Measurements from ENCODE around the gene ADAMTS13. TPM values are rescaled to one million over a fixed set of nuclear protein-coding genes. Genes with fewer than 3 reads are reported as not detected.
"Not testable (repeated sequence)": the region's sequence is repeated elsewhere in the genome, so short reads cannot be mapped to it uniquely, and the experiment has no call there.

Gene ADAMTS13
- total RNA-seq, 1 donor from 2014 or later: 1.2 TPM

DNA sequence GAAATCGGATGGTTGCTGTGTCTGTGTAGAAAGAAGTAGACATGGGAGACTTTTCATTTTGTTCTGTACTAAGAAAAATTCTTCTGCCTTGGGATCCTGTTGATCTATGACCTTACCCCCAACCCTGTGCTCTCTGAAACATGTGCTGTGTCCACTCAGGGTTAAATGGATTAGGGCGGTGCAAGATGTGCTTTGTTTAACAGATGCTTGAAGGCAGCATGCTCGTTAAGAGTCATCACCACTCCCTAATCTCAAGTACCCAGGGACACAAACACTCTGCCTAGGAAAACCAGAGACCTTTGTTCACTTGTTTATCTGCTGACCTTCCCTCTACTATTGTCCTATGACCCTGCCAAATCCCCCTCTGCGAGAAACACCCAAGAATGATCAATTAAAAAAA, 30.7 kb upstream of the ADAMTS13 start:
- DNase-seq (ENCODE audit: low read depth): not testable (repeated sequence)

DNA sequence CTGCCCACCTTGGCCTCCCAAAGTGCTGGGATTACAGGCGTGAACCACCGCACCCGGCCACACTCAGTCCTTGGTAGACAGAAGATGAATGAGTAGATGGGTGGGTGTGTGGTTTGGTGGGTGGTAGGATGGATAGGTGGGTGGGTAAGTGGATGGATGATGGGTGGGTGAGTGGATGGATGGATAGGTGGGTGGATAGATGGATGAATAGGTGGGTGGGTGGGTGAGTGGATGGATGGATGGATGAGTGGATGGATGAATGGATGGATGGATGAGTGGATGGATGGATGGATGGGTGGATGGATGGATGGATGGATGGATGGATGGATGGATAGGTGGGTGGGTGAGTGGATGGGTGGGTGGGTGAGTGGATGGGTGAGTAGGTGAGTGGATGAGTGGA, 29.9 kb upstream of the ADAMTS13 start:
- DNase-seq (ENCODE audit: low read depth): not testable (repeated sequence)

DNA sequence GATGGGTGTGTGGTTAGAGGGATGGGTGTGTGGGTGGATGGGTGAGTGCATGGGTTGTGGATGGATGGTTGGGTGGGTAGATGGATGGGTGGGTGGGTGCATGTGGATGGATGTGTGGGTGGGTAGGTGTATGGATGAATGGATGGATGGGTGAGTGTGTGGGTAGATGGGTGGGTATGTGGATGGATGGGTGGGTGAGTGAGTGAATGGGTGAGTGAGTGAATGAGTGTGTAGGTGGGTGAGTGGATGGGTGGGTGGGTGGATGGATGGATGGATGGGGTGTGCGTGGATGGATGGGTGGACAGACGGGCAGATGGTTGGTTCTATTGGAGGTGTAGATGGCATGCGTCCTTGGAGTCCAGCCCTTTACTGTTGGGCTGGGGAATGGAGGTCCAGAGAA, 28.8 kb upstream of the ADAMTS13 start:
- DNase-seq (ENCODE audit: low read depth): no peak

DNA sequence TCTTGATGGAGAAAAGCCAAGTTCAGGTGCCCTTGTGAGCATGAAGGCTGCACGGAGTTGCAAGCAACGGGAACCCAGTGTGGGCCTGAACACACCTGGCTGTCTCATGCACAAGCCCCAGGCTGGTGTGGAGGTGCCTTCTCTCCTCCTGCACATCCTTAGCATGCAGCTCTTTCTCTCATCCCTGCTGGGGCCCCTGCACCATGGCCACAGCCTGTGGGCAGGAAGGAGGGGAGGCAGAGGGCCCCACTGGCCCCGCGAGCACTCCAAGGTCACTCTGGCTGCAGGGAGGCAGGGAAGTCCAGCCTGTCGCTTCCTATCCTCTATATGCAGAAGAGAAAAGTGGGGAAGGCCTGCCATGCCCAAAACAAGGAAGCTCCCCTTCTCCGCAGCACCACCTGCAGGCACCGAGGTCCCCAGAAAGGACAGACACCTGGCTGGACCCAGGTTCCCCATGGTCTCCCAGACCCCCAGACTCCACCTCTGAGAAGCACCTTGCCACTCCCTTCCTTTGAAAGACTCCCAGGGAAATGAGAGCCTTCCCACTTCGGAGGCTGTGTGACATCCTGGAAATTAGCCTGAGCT, 27.4 kb upstream of the ADAMTS13 start:
- no peak for DNase-seq (ENCODE audit: low read depth)

DNA sequence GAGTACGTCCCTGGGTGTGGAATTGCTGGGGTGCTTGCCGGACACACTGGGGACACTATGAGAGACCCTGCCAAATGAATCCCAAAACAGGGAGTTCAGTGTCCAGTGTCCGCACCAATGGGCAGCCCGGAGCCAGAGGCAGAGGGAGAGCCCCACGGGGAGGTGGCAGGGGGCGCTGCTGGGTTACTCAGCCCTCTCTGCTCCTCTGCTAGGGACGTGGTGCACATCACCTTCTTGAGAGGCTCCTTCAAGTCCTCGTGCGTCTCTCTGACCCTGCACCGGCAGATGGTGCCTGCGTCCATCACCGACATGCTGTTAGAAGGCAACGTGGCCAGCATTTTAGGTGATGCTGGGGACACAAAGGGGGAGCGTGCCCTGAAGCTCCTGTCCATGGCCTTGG, 25.2 kb upstream of the ADAMTS13 start:
- peak; percentile 15 for DNase-seq (ENCODE audit: low read depth)

DNA sequence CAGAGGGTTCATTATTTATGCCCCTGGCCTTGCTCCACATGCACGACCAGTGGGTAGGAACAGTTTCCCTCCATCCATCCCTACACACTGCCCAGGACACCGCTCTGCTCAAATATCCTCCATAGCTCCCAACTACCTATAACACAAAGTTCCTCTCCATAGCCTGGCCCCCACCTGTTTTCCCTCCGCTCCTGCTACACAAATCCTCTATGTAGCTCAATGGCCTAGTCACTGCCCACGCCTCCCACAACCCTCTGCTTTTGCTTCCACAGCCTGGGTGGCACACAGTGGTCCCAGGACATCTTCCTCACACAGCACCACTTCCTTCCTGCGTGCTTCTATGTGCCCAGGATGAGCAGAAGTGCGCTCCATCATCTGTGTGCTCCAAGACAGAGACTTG, 24.8 kb upstream of the ADAMTS13 start:
- no peak for DNase-seq (ENCODE audit: low read depth)

DNA sequence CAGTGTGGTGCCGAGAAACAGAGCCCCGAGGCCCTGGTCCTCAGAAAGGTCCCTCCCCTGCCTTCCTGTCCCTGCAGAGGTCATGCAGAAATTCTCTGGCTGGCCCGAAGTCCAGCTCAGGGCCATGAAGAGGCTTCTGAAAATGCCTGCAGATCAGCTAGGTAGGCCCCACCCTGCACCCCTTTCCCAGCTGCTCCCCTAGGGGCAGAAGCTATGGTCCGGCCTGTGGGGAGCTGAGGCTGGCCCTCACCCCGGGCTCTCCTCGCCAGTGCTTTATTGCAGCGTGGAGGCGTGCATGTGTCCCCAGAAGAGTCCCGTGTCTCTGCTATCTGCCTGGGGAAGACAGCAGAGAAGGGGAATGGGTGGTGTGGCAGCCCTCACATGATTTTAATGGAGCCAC, 24.3 kb upstream of the ADAMTS13 start:
- no peak for DNase-seq (ENCODE audit: low read depth)

DNA sequence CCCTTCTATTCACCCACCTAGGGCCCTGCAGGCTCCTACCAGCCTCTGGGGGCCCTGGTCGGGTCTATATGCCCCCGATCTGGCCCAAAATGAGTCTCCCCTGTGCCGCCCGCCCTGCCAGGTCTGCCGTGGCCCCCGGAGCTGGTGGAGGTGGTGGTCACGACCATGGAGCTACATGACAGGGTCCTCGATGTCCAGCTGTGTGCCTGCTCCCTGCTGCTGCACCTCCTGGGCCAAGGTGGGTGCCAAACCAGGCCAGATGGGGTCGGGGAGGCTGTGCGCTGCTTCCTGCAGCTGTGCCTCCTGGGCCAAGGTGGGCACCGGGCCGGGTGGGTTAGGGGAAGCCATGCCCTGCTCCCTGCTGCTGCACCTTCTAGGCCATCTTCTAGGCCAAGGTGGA, 21.9 kb upstream of the ADAMTS13 start:
- no peak for DNase-seq (ENCODE audit: low read depth)

DNA sequence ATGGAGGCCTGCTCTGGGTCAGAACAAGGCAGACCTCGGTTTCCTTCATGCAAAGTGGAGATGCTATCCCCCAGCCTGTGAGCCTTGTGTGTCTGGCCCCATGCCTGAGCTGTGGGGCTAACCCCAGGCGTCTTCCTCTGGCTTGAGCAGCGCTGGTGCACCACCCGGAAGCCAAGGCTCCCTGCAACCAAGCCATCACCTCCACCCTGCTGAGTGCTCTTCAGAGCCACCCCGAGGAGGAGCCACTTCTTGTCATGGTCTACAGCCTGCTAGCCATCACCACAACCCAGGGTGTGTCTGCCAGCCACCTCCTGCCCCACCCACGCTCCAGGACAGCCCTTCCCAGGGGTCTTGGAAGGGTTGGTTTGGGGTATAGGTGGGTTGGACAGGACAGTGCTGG, 20.6 kb upstream of the ADAMTS13 start:
- no peak for DNase-seq (ENCODE audit: low read depth)

DNA sequence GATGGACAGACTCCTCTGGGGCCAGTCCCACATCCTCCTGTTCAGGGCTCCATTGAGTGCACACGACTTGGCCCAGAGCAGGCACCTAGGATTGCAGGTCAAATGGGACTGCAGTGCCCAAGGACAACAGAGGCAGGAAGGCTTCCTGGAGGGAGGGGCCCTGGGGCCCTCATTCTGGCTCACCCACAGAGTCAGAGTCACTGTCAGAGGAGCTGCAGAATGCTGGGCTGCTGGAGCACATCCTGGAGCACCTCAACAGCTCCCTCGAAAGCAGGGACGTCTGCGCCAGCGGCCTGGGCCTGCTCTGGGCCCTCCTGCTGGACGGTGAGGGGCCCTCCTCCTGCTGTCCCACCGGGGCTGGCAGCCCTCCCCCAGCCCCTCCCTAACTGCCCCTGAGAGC, 19.5 kb upstream of the ADAMTS13 start:
- DNase-seq (ENCODE audit: low read depth): no peak

DNA sequence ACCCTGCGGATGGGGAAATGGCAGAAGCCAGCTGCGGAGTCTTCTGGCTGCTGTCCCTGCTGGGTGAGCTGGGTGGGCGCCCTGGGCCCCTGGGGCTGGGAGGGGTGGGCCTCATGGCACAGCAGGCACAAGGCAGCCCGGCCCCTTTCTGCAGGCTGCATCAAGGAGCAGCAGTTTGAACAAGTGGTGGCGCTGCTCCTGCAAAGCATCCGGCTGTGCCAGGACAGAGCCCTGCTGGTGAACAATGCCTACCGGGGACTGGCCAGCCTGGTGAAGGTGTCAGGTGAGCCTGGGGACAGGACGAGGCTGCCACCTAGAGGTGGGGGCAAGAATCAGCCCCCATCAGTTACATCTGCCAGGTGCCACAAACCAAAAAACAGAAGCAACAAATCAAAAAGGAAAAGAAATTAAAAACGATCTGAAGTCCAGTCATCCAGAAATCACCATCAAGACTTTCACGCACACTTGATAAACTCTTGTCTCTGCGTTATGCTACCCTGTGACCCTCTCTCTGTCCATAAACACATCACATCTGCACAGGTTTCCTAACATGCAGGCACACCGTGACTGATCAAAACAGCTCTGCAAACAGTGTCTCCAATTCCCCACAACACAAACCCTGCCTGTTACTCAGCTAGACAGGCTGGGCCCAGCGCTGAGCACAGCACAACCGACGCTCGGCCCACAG, 18.3 kb upstream of the ADAMTS13 start:
- no peak for DNase-seq (ENCODE audit: low read depth)

DNA sequence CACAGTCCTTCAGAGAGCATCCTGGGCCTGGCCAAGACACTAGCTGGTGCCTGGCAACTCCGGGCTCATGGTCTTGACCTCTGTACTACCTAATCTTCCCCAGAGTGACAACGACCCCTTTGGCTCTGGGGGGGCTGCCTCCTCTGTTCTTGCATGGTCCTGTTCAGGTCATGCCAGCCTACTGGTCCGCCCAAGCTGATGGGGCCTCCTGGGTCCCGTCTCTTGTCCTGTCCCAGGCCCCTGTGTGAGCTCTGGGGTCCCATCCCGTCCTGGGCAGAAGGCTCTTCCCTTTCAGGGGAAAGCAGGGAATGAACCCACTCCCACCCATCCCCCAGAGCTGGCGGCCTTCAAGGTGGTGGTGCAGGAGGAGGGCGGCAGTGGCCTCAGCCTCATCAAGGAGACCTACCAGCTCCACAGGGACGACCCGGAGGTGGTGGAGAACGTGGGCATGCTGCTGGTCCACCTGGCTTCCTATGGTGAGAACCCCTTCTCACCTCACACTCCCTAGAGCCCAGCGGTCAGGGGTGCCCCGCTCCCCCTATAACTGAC, 17.6 kb upstream of the ADAMTS13 start:
- DNase-seq (ENCODE audit: low read depth): no peak

DNA sequence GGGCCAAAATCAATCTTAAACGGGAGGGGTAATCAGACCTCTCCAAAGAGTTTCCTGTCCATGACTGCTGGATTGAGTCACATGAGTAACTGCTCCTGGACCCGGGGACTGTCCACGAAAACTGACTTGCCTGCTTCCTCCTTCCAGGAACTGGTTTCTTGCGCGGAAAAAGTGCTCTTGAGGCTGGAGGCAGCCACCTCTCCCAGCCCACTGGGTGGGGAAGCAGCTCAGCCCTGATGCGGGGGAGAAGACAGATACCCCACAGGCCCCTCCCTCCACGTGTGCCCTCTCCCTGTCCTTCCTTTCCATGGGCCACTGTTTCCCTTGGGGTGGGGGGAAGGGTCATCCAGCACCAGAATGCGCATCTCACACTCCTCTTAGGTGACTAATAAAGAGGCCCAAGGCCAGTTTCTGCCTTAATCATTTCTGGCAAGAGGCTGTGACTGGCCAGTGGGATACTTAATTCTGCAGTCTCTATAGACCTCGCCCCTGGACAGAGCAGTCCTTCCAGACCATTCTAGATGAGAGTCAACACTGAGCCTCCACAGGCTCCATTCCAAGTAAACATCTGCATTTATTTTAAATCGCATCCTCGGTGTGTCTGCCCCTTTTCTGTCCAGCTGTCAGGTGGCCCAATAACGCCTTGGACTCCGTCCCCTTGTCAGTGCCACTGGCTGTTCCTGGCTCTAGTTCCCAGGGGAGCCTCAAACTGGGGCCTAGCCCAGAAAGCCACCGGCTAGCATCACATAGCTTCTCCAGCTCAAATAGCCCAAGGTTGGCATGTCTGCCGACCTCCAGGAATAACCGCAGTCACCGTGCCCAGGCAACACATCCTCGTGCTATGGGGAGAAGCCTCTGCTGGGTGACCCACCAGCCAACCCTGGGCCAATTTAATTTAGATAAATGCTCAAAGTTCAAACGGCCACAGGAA, 16.4 kb upstream of the ADAMTS13 start:
- DNase-seq (ENCODE audit: low read depth): no peak

DNA sequence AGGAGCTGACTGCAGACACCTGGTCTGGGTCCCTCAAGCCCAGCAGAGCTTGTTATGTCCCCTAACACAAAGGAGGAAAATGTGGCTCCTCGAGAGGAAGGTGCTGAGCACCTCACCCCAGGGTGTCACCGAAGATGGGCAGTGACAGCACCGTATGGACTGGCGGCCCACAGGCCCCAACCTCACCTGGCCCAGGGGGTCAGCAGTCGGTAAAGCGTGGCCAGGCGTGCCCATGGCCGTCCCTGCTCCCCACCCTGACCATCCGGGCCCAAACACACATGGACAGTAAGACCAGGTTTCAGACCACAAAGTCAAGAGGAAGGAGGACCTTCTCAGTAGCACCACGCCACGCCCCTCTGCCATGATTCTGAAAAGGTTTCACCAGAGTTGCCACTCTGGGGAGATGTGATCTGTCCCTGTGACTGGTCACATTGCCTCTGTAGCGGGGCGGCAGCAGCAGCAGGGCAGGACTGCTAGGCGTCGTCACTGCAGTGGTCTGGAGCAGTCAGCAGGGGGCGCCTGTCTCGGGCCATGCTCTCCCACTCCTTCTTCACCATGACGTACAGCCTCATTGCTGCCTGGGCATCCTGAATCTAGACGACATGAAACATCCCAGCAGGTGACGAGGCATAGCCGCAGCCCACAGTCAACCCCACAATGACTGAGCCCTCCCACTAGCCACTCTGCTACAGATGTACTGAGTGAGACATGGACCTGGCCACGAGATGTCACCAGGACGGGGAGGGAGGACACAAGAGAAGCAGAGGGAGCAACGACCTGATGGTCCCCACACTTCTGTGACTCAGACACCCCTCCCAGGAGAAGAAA, 15.5 kb upstream of the ADAMTS13 start:
- peak; percentile 71 for DNase-seq (ENCODE audit: low read depth)

DNA sequence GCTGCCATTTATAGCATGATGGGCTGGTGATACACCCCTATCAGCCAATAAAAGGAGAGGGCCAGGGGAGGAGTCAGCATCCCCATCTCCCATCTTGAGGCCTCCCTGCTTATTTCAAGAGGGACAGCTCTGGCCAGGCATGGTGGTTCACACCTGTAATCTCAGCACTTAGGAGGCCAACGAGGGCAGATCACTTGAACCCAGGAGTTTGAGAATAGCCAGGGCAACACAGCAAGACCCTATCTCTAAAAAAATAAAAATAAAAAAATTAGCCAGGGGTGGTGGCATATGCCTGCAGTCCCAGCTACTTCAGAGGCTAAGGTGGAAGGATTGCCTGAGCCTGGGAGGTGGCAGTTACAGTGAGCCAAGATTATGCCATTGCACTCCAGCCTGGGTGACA, 14.1 kb upstream of the ADAMTS13 start:
- no peak for DNase-seq (ENCODE audit: low read depth)

DNA sequence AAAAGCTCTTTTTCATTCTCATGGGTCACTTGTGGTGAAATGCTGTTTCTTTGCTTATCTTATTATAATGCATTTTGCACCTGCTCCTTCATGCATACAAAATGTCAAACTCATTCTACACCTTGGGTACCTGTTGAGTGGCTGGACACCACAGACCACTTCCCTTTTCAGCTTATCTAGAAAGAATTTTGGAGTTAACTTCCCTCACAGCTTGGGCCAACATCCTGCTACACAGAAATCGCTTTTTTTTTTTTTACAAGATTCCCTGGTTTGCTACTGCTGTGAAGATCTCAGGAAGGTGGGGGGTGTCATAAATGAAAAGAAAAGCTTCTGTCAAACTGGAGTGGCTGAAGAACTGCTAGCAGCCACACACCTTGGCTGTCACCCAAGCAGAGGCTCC, 7.0 kb upstream of the ADAMTS13 start:
- no peak for DNase-seq (ENCODE audit: low read depth)

DNA sequence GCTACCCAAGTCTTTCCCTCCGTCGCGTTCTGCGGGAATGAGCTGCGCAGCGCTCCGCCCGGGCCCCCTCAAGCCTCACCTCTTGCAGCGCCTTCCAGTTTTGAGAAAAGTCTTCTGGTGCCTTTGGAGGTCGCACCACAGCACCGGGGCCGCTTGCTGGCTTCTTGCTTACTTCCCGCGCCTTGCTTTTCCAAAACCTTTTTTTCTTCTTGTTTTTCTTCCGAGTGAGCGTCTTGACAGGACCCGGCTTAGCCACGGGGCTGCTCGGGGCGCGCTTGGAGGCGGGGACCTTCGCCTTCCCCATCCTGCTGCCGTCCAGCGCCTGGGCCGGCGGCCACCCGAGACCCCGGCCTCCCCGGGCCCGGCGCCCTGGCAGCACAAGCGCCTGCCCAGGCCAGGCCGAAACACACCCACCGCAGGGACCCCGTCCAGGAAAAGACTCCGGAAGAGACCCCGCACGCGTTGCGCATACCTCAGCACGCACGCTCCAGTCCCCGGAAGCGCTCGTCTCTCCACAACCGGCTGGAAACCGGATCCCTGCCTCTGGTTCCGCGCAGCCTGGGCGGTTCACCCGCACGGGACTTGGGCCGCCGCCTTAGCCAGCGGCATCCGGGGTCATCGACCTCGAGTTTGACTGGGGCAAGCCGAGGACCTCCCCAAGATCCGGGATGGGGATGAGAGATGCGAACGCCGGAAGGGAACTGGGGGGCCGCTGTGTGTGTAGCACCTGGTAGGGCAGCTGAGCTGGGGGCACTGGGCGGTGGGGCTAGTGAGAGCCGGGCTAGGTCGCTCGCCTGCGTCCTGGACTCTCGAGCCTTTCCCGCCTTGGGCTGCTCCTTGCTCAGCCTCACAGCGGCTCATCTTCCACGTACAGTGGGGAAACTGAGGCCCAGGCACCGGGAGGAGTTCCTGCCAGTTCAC, 4.4 kb upstream of the ADAMTS13 start, which contains the start of gene REXO4:
REXO4 (minus strand) TSS at position 470 of the 921 bp plus-strand sequence; CDS start at position 304, 166 bp downstream.
- DNase-seq (ENCODE audit: low read depth): peak; percentile 89

DNA sequence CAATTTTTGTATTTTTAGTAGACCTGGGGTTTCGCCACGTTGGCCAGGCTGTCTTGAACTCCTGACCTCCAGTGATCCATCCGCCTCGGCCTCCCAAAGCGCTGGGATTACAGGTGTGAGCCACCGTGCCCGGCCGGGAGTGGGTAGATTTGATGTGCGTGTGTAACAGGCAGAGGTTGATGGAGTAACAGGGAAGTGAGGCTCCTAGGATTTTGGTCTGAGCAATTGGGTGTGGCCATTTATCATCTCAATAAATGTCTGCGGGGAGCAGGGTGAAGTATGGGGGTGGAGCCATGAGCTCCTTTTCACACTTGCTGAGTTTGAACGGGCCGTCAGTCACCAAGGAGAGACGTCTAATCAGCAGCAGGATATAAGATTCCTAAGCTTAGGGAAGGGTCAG, 3.2 kb upstream of the ADAMTS13 start:
- DNase-seq (ENCODE audit: low read depth): no peak

DNA sequence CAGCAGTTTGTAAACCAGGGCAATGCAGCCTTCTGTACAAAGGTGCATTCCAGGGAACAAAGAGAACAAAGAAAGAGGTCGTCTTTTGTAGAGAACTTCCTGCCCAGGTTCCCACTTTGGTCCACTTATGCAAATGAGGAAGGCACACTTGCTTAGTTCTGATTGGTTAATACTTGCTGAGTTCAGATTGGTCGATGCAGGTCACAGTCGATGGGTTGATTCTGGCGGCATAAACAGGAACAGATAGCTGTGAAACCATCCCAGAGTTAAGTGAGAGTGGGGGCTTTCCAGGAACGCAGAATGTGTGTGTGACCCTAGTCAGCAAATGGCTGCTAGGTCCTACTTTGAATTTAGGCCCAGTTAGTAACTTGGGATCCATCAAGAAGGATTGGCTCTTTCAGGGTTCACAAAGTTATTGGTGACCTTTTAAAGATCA, 1.8 kb upstream of the ADAMTS13 start:
- no peak for DNase-seq (ENCODE audit: low read depth)

DNA sequence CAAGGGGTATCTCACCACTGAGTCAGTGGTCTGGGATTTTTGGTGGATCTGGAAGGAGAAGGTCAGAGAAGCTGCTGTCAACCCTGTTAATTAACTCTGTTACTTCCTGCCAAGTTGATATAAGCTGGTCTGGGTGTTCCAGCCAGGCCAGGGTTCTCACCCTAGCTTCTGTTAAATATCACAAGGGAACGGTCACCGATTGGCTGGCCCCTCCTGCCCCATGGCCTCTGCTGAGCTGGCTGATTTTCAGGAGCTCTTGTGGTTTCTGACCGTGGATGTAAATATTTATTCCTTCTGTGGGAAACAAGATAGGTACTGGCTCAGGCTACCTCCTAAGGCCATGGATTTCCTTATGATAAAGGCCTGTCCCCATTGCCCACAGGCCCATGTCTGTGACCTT, 1.0 kb downstream of the ADAMTS13 start:
- DNase-seq (ENCODE audit: low read depth): no peak

Data from myocyte (in vitro differentiated cells).